K562 (cell line): ENCODE measurements around the gene RERE. TPM values are rescaled to one million over a fixed set of nuclear protein-coding genes. Genes with fewer than 3 reads are reported as not detected.

Experiments used
- ATAC-seq: fragments of 200-7000 bp; cut with Tn5 transposase; 3 replicates; pipeline ENCODE4 v1.9.1; 2020; ENCODE audit warnings: moderate library complexity
- BruUV-seq: library from RNA; stranded (reverse); fragments of 400-500 nt; replicated peaks from 2 replicates; lab custom pipeline; 2021; lab: Mats Ljungman, UMichigan
- CTCF ChIA-PET: fragments of 300-600 bp; formaldehyde crosslinking; extraction: SDS; loops from one replicate; lab custom pipeline; 2021; ENCODE audit warnings: low intra/inter-chr PET ratio; lab: Yijun Ruan, JAX
- POLR2A ChIA-PET: fragments of 300-600, 350-650 bp; sonication (Branson Sonifier 250); formaldehyde crosslinking; extraction: SDS; loops from one replicate; lab custom pipeline; 2021; ENCODE audit warnings: antibody characterized with exemption, inconsistent platforms; lab: Yijun Ruan, JAX
- DNase-seq, 4 experiments: peaks; one replicate each; pipeline versions ENCODE4 v3.0.0 to v3.0.0-alpha.2; 2011 to 2018; ENCODE audit warnings: low spot score in 3 of 4, mixed read lengths in 3 of 4; ENCODE audit errors: extremely low read depth in 1 of 4
- FAIRE-seq: peaks from 2 replicates; lab custom pipeline; 2011; peaks lifted over from hg19 to GRCh38; lab: Jason Lieb, UNC
- H2AFZ ChIP-seq: 2 replicates; pipeline ENCODE4 v1.6.0; 2011; ENCODE audit warnings: low read depth, low read length, control low read depth, inconsistent platforms
- H3K27ac ChIP-seq: fragments of 200-600 bp; 3 replicates; pipeline ENCODE4 v1.8.0; 2011; ENCODE audit warnings: low read depth, mild to moderate bottlenecking, control low read depth, inconsistent platforms, low read length, moderate library complexity, mixed read lengths; ENCODE audit errors: extremely low read depth
- H3K27me3 ChIP-seq, 2 experiments: fragments of 300-600 bp in 1 of 2; 2 replicates in 1 of 2; 3 replicates in 1 of 2; pipeline versions ENCODE4 v1.6.0 to v1.8.0; 2011; ENCODE audit warnings: inconsistent platforms in 2 of 2, low read length in 2 of 2, mild to moderate bottlenecking in 1 of 2, mixed read lengths in 1 of 2, moderate library complexity in 1 of 2; ENCODE audit not compliant: control insufficient read depth in 2 of 2, insufficient read depth in 2 of 2
- H3K36me3 ChIP-seq: fragments of 300-600 bp; 3 replicates; pipeline ENCODE4 v1.8.0; 2011; ENCODE audit warnings: mild to moderate bottlenecking, low read length, inconsistent platforms; ENCODE audit not compliant: control insufficient read depth, insufficient read depth
- H3K4me1 ChIP-seq, 2 experiments: fragments of 200-600 bp in 1 of 2; replicated peaks in 1 of 2; 2 replicates in 1 of 2; 3 replicates in 1 of 2; pipeline versions ENCODE4 v1.5.1 to v1.8.0; 2011; ENCODE audit warnings: inconsistent platforms in 2 of 2, low read length in 2 of 2, mild to moderate bottlenecking in 1 of 2, mixed read lengths in 1 of 2, moderate library complexity in 1 of 2; ENCODE audit not compliant: control insufficient read depth in 2 of 2, insufficient read depth in 2 of 2
- H3K4me2 ChIP-seq: 2 replicates; pipeline ENCODE4 v1.6.1; 2011; ENCODE audit warnings: low read length, control low read depth, inconsistent platforms, mixed read lengths; ENCODE audit not compliant: insufficient read depth
- H3K4me3 ChIP-seq: fragments of 200-600 bp; sonication (generic), shearing (Covaris generic); 2 replicates; pipeline ENCODE4 v1.5.1; 2016; ENCODE audit warnings: control low read depth, inconsistent platforms
- H3K79me2 ChIP-seq: fragments of 200-600 bp; 3 replicates; pipeline ENCODE4 v1.8.0; 2011; ENCODE audit warnings: low read length, inconsistent platforms; ENCODE audit not compliant: control insufficient read depth, insufficient read depth
- H3K9ac ChIP-seq, 2 experiments: 2 replicates each; pipeline versions ENCODE4 v1.6.0 to v1.6.1; 2011; ENCODE audit warnings: low read depth in 2 of 2, low read length in 2 of 2, control low read depth in 1 of 2, inconsistent platforms in 1 of 2, mild to moderate bottlenecking in 1 of 2, mixed read lengths in 1 of 2; ENCODE audit not compliant: insufficient read depth in 1 of 2
- H3K9me1 ChIP-seq: one replicate; pipeline ENCODE4 v1.6.0; 2011; ENCODE audit warnings: inconsistent platforms, mild to moderate bottlenecking, low read length, moderate library complexity; ENCODE audit not compliant: control insufficient read depth, insufficient read depth
- H3K9me3 ChIP-seq: replicated peaks from 2 replicates; pipeline ENCODE4 v1.5.1; 2011; ENCODE audit warnings: low read depth, low read length, inconsistent platforms; ENCODE audit not compliant: control insufficient read depth, insufficient read depth
- H4K20me1 ChIP-seq: replicated peaks from 2 replicates; pipeline ENCODE4 v1.6.1; 2011; ENCODE audit warnings: low read length, inconsistent platforms, mixed read lengths; ENCODE audit not compliant: control insufficient read depth, insufficient read depth
- BRD4 ChIP-seq: fragments of 200-600 bp; sonication (generic); IDR thresholded peaks from 2 replicates; pipeline ENCODE4 v1.6.1; 2017; ENCODE audit warnings: inconsistent platforms
- CEBPB ChIP-seq: fragments of 450-650 bp; IDR thresholded peaks from 2 replicates; pipeline ENCODE4 v1.6.1; 2016; ENCODE audit warnings: missing genetic modification characterization, missing compliant biosample characterization
- CXXC5 ChIP-seq: fragments of 250-450 bp; sonication (Bioruptor Pico); IDR thresholded peaks from 2 replicates; pipeline ENCODE4 v1.8.0; 2022; ENCODE audit warnings: inconsistent platforms, mild to moderate bottlenecking, moderate library complexity
- HNRNPH1 ChIP-seq: fragments of 200-400 bp; formaldehyde crosslinking; optimal IDR thresholded peaks from 2 replicates; pipeline ENCODE3; 2017; ENCODE audit warnings: low read depth, mild to moderate bottlenecking, low read length, moderate library complexity
- JUND ChIP-seq, 2 experiments: IDR thresholded peaks; 2 replicates in 1 of 2; 3 replicates in 1 of 2; pipeline ENCODE4 v1.6.1; 2011; ENCODE audit warnings: borderline replicate concordance in 2 of 2, low read depth in 2 of 2, low read length in 2 of 2, improper control_type of control experiment in 1 of 2, missing biosample characterization in 1 of 2, missing genetic modification characterization in 1 of 2, missing genetic modification reagents in 1 of 2
- ZNF384 ChIP-seq: IDR thresholded peaks from 2 replicates; pipeline ENCODE4 v1.6.1; 2012; ENCODE audit warnings: low read depth, low read length, improper control_type of control experiment
- ZNF766 ChIP-seq: fragments of 200-800 bp; sonication (Bioruptor generic); conservative IDR thresholded peaks from 2 replicates; pipeline ENCODE4 v1.6.1; 2016; ENCODE audit warnings: missing genetic modification characterization, missing compliant biosample characterization
- WGBS: fragments of 100-300 bp; shearing (Covaris generic); methylation state at CpG from one replicate; pipeline ENCODE4 v1.1.6; 2016; ENCODE audit warnings: low coverage, mixed read lengths; ENCODE audit not compliant: insufficient coverage; ENCODE audit errors: missing lambda C conversion rate; 5-methylcytosine and 5-hydroxymethylcytosine counted together
- in situ Hi-C: fragments of 300-500 bp; cut with MboI; formaldehyde crosslinking; loops from 4 replicates; pipeline ENCODE4 v1.15.0; 2018; ENCODE audit warnings: inconsistent platforms, mixed read lengths
- intact Hi-C: fragments of 100-400 bp; cut with micrococcal nuclease; formaldehyde crosslinking; loops from 2 replicates; pipeline ENCODE4 v1.14.2; 2022
- polyA plus RNA-seq, 8 experiments: library from polyadenylated mRNA; depleted of rRNA in 4 of 8; stranded (reverse) in 5 of 8; unstranded in 3 of 8; fragments of >200 nt; fragmentation: Nextera tagmentation in 2 of 8; fragmentation: Illumina TruSeq in 1 of 8; extraction: Ambion mirVana in 2 of 8; extraction: Trizol in 1 of 8; gene quantifications; 2 replicates each; pipeline versions ENCODE4 v1.2.1 to v1.2.3, GENCODE V29; 2011 to 2014; ENCODE audit warnings: inconsistent platforms in 1 of 8, missing spikeins in 1 of 8
- total RNA-seq, 7 experiments: library from RNA; depleted of rRNA in 6 of 7; stranded (reverse); fragments of >200 nt in 6 of 7; fragmentation: Illumina TruSeq in 2 of 7; extraction: Trizol in 2 of 7; gene quantifications; 2 replicates each; pipeline versions ENCODE4 v1.2.1 to v1.2.3, GENCODE V29; 2011 to 2021; ENCODE audit warnings: low replicate concordance in 1 of 7

The RERE gene
- total and polyA plus RNA-seq, 9 of the 15 experiments (the other 6 are each of a cell fraction or from before 2014, with no cell fraction given), result 3.0 to 51.5 (median 13.4) TPM

DNA sequence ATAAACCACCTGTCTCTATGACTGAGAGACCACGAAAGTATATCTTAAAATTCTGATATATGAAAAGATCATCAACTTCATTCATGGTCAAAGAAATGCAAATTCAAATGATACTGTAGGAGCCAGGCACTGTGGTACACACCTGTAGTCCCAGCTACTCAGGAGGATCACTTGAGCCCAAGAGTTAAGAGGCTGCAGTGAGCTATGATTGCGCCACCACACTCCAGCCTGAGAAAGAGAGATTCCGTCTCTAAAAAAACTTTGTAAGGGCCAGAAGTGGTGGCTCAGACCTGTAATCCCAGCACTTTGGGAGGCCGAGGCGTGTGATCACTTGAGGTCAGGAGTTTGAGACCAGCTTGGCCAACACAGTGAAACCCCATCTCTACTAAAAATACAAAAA, 17.0 kb downstream of the RERE start:
- Histone ChIP-seq H3K9me3 (no peaks in the 10 kb centered on the region), H3K4me3 (no peak overlapping the region), H3K27me3 (no peaks in the 10 kb centered on the region), H3K4me1 (peaks cover 0 to 6% of the 10 kb centered on the region in 2 experiments; a peak in 2 of 5 replicates), H4K20me1 (no peaks in the 10 kb centered on the region; the same call in 1 of the 2 replicates), H2AFZ (no peak overlapping the region), H3K27ac (no peak overlapping the region), H3K4me2 (no peak overlapping the region), H3K9ac (no peak overlapping the region), H3K79me2 (peaks cover 50% of the 10 kb centered on the region), H3K36me3 (peaks cover 9% of the 10 kb centered on the region; the same call in 1 of the 3 replicates), H3K9me1 (no peaks in the 10 kb centered on the region)
- DNase-seq, result no peak
- CTCF ChIA-PET, result no interaction called here
- BruUV-seq, result no TSS peak
- POLR2A ChIA-PET, result interaction anchor here (0.6 to 1.3 kb wide), 5 partner anchors 10 to 757 kb away, joined by 3 to 4 read pairs (median 3); no protein-coding TSS in a partner anchor
- in situ Hi-C loops (no loop called here), intact Hi-C loops (no loop called here)
- no peak for ATAC-seq
- WGBS, result 97% methylated on average over 5 of the region's 5 CpGs
- peak; percentile 77 for TF ChIP-seq CEBPB (tag)
- no peak for TF ChIP-seq BRD4
- FAIRE-seq, result no peak

DNA sequence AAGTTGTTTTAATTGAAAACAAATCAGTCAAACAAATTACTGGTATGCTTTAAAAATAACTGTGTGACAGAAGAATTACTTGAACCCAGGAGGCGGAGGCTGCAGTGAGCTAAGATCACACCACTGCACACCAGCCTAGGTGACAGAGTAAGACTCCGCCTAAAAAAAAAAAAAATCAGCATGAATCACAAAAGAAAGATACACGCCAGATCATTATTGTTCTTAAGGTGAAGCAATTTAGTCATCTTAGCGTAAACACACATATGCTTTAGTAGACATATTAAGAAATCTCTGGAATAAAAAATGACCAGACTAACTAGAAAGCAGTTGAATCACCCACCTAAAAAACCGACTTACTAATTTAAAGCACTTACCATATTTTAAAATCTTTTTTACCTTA, 20.2 kb downstream of the RERE start:
- H3K79me2 ChIP-seq, result peaks cover 46% of the 10 kb centered on the region
- no peaks in the 10 kb centered on the region for H3K9me3 ChIP-seq
- WGBS, result 60% methylated on average over 5 of the region's 5 CpGs
- peak; percentile 16; the same call in 1 of the 3 replicates for ATAC-seq
- no peaks in the 10 kb centered on the region for H4K20me1 ChIP-seq
- CTCF ChIA-PET, result no interaction called here
- H2AFZ ChIP-seq, result no peak overlapping the region
- peak overlapping the region; percentile 51; the same call in 1 of the 3 replicates for H3K27ac ChIP-seq
- no peak overlapping the region for H3K9ac ChIP-seq
- peaks cover 6 to 18% of the 10 kb centered on the region in 2 experiments; a peak in 4 of 5 replicates for H3K4me1 ChIP-seq
- BruUV-seq, result no TSS peak
- H3K4me2 ChIP-seq, result no peak overlapping the region
- no peak for FAIRE-seq
- no peaks in the 10 kb centered on the region for H3K27me3 ChIP-seq
- TF ChIP-seq CXXC5 (CRISPR knock-in tag) (0 out of 2 replicates have a peak, but pooled peaks have one; percentile 15), JUND (IDR thresholded peaks at IDR 0.05; ENCODE audit: borderline replicate concordance, low read depth, low read length) (no peak), JUND (tag; IDR thresholded peaks at IDR 0.05; ENCODE audit: borderline replicate concordance, low read depth, low read length) (no peak), ZNF384 (peak; percentile 34; the same call in 1 of the 2 replicates), HNRNPH1 (no peak), ZNF766 (CRISPR knock-in tag) (no peak)
- TF ChIP-seq, all 486 proteins: peak for 2
- Histone ChIP-seq H3K9me1 (no peaks in the 10 kb centered on the region), H3K4me3 (no peak overlapping the region), H3K36me3 (peaks cover 4% of the 10 kb centered on the region; the same call in 1 of the 3 replicates)
- DNase-seq, result no peak
- intact Hi-C loops, result no loop called here
- in situ Hi-C loops, result no loop called here
- POLR2A ChIA-PET, result no interaction called here
